Neural progenitor cell (in vitro differentiated cells): ENCODE results near the gene CKS1B.

Experiments used
- EZH2 ChIP-seq: fragments of 200-600 bp; sonication (generic); IDR thresholded peaks from 2 replicates; pipeline ENCODE4 v1.6.1; 2017; ENCODE audit warnings: antibody characterized with exemption, mild to moderate bottlenecking, moderate library complexity
- TF ChIP-seq, protein P1 (sequence below): fragments of 200-600 bp; sonication (generic); IDR thresholded peaks from 2 replicates; pipeline ENCODE4 v1.5.1; 2017; ENCODE audit warnings: antibody characterized with exemption, mild to moderate bottlenecking

DNA sequence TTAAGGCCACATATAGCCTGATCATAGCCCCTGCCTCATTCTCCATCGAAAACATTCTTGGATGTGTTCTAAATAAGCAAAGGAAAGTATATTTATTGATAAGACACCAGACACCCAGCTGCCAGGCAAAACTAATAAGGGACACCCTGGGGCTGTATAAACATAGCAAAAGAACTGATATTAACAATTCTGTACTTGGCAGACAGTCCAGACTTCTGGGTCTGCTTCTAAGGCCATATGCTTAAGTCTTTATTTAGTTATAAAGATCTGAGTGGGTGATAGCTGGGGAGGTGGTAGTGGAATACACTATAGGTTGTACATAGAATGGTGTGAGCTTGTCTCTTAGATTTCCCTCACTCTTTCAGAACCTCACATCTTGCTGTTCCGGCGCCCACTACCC lies 3.9 kb downstream of the CKS1B start:
- TF ChIP-seq, protein P1, sequence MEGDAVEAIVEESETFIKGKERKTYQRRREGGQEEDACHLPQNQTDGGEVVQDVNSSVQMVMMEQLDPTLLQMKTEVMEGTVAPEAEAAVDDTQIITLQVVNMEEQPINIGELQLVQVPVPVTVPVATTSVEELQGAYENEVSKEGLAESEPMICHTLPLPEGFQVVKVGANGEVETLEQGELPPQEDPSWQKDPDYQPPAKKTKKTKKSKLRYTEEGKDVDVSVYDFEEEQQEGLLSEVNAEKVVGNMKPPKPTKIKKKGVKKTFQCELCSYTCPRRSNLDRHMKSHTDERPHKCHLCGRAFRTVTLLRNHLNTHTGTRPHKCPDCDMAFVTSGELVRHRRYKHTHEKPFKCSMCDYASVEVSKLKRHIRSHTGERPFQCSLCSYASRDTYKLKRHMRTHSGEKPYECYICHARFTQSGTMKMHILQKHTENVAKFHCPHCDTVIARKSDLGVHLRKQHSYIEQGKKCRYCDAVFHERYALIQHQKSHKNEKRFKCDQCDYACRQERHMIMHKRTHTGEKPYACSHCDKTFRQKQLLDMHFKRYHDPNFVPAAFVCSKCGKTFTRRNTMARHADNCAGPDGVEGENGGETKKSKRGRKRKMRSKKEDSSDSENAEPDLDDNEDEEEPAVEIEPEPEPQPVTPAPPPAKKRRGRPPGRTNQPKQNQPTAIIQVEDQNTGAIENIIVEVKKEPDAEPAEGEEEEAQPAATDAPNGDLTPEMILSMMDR: no peak
- TF ChIP-seq EZH2: no peak
